HFFc6 (cell line): ENCODE measurements around the gene PRF1. TPM values are rescaled to one million over a fixed set of nuclear protein-coding genes. Genes with fewer than 3 reads are reported as not detected.
A peak's percentile ranks its signal among the peaks of the same experiment; 100 is the strongest.

Experiments used
- DNase-seq: peaks from one replicate; pipeline ENCODE4 v3.0.0-alpha.2; 2018
- H3K27ac Mint-ChIP-seq: 2 replicates; pipeline ENCODE4 v1.8.0; 2020; ENCODE audit warnings: mild to moderate bottlenecking, mixed read lengths
- H3K27me3 Mint-ChIP-seq: 2 replicates; pipeline ENCODE4 v1.8.0; 2021; ENCODE audit warnings: mild to moderate bottlenecking, moderate library complexity, mixed read lengths; ENCODE audit not compliant: insufficient read depth
- H3K36me3 Mint-ChIP-seq: 2 replicates; pipeline ENCODE4 v1.8.0; 2021; ENCODE audit warnings: low read depth, mixed read lengths
- H3K4me1 Mint-ChIP-seq: 2 replicates; pipeline ENCODE4 v1.8.0; 2020; ENCODE audit warnings: low read depth, mixed read lengths
- H3K4me3 Mint-ChIP-seq: 2 replicates; pipeline ENCODE4 v1.8.0; 2020; ENCODE audit warnings: mild to moderate bottlenecking, moderate library complexity, mixed read lengths
- H3K9me3 Mint-ChIP-seq: 2 replicates; pipeline ENCODE4 v1.8.0; 2020; ENCODE audit warnings: mild to moderate bottlenecking, mixed read lengths
- CTCF ChIP-seq: fragments of 200-600 bp; sonication (generic); IDR thresholded peaks from 2 replicates; pipeline ENCODE4 v1.5.0; 2021; ENCODE audit warnings: antibody characterized with exemption, mild to moderate bottlenecking
- total RNA-seq, 6 experiments: library from RNA; stranded (reverse); fragmentation: NEBNext Ultra II Directional; extraction: Animal tissue kit (Norgen Biotek cat#: 25700); gene quantifications; 2 replicates in 1 of 6; 3 replicates in 5 of 6; pipeline ENCODE4 v1.2.3, GENCODE V29; 2021

PRF1 gene
- total RNA-seq, 6 experiments from 2014 or later = not detected

GRCh38 chr10:70564901-70565351 is 37.6 kb downstream of the PRF1 start:
- H3K27ac Mint-ChIP-seq = no peak overlapping the region
- H3K4me3 Mint-ChIP-seq = no peak overlapping the region
- peak; percentile 46 for TF ChIP-seq CTCF
- no peak for DNase-seq
- no peaks in the 10 kb centered on the region for H3K9me3 Mint-ChIP-seq
- H3K27me3 Mint-ChIP-seq = peaks cover 45% of the 10 kb centered on the region
- no peaks in the 10 kb centered on the region for H3K36me3 Mint-ChIP-seq
- no peaks in the 10 kb centered on the region for H3K4me1 Mint-ChIP-seq

GRCh38 chr10:70564113-70564725 is 38.3 kb downstream of the PRF1 start:
- no peak overlapping the region for H3K4me3 Mint-ChIP-seq
- H3K36me3 Mint-ChIP-seq = no peaks in the 10 kb centered on the region
- DNase-seq = no peak
- H3K27ac Mint-ChIP-seq = no peak overlapping the region
- no peaks in the 10 kb centered on the region for H3K9me3 Mint-ChIP-seq
- TF ChIP-seq CTCF = no peak
- H3K27me3 Mint-ChIP-seq = peaks cover 47% of the 10 kb centered on the region
- peaks cover 5% of the 10 kb centered on the region for H3K4me1 Mint-ChIP-seq

- H3K4me1 Mint-ChIP-seq = peaks cover 11% of the 10 kb centered on the region
- H3K27me3 Mint-ChIP-seq = peaks cover 49% of the 10 kb centered on the region
- no peak overlapping the region for H3K27ac Mint-ChIP-seq
- no peak for DNase-seq
- no peaks in the 10 kb centered on the region for H3K9me3 Mint-ChIP-seq
- H3K4me3 Mint-ChIP-seq = no peak overlapping the region
- no peak for TF ChIP-seq CTCF
- no peaks in the 10 kb centered on the region for H3K36me3 Mint-ChIP-seq
Observed at GRCh38 chr10:70563230-70563629, 39.3 kb downstream of the PRF1 start.

GRCh38 chr10:70562036-70562755 is 40.3 kb downstream of the PRF1 start:
- Mint-ChIP-seq H3K4me3 (no peak overlapping the region), H3K9me3 (no peaks in the 10 kb centered on the region), H3K4me1 (peaks cover 11% of the 10 kb centered on the region), H3K27ac (no peak overlapping the region), H3K27me3 (peaks cover 51% of the 10 kb centered on the region), H3K36me3 (no peaks in the 10 kb centered on the region)
- no peak for TF ChIP-seq CTCF
- no peak for DNase-seq

DNA sequence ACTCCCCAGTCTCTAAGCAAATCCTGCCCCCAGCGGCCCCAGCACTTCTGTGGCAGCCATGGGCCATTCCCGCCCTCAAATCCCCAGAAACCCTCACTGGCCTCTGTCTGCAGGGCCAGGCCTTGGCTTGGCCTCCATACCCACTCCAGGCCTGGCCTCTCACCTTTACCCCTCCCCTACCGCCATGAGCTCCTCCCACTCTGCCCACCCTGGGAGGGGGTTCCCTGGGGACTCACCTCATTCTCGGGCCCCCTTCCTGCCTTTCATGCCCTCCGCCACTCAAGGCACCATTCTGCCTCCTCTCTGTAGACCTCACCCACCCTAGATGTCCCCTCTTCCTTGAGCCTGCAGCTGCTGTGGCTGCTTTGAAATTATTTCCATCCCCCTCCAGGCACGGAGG is 41.0 kb downstream of the PRF1 start:
- Mint-ChIP-seq H3K4me1 (peaks cover 11% of the 10 kb centered on the region), H3K4me3 (no peak overlapping the region), H3K9me3 (no peaks in the 10 kb centered on the region), H3K36me3 (no peaks in the 10 kb centered on the region), H3K27ac (no peak overlapping the region), H3K27me3 (peaks cover 54% of the 10 kb centered on the region)
- TF ChIP-seq CTCF = no peak
- DNase-seq = no peak
